Glutamatergic neuron (in vitro differentiated cells): ENCODE results near the gene SDCCAG8. TPM values are rescaled to one million over a fixed set of nuclear protein-coding genes. Genes with fewer than 3 reads are reported as not detected.

Experiments used
- DNase-seq: peaks from one replicate; pipeline ENCODE4 v3.0.0; 2022
- H3K27ac Mint-ChIP-seq: one replicate; pipeline ENCODE4 v1.8.0; 2020; ENCODE audit warnings: mild to moderate bottlenecking, mixed read lengths, inconsistent platforms; ENCODE audit not compliant: unreplicated experiment
- H3K27me3 Mint-ChIP-seq: one replicate; pipeline ENCODE4 v1.8.0; 2020; ENCODE audit warnings: mild to moderate bottlenecking, moderate library complexity, mixed read lengths, inconsistent platforms; ENCODE audit not compliant: unreplicated experiment
- H3K36me3 Mint-ChIP-seq: one replicate; pipeline ENCODE4 v1.8.0; 2020; ENCODE audit warnings: mild to moderate bottlenecking, mixed read lengths, inconsistent platforms; ENCODE audit not compliant: unreplicated experiment
- H3K4me1 Mint-ChIP-seq: one replicate; pipeline ENCODE4 v1.8.0; 2020; ENCODE audit warnings: mild to moderate bottlenecking, low read depth, mixed read lengths, inconsistent platforms; ENCODE audit not compliant: unreplicated experiment
- H3K4me3 Mint-ChIP-seq: one replicate; pipeline ENCODE4 v1.8.0; 2020; ENCODE audit warnings: mild to moderate bottlenecking, mixed read lengths, inconsistent platforms; ENCODE audit not compliant: unreplicated experiment
- H3K9me3 Mint-ChIP-seq: one replicate; pipeline ENCODE4 v1.8.0; 2020; ENCODE audit warnings: mild to moderate bottlenecking, moderate library complexity, mixed read lengths, inconsistent platforms; ENCODE audit not compliant: unreplicated experiment
- microRNA-seq: library from miRNA; unstranded; fragments of <30 nt; microRNA quantifications from one replicate; pipeline ENCODE4, GENCODE V29; 2020; ENCODE audit not compliant: unreplicated experiment
- total RNA-seq: library from RNA; stranded (reverse); fragmentation: NEBNext Ultra II Directional; extraction: Animal tissue kit (Norgen Biotek cat#: 25700); gene quantifications from one replicate; pipeline ENCODE4 v1.2.1, GENCODE V29; 2021; ENCODE audit not compliant: unreplicated experiment
- TF ChIP-seq, protein P1 (sequence below): fragments of 200-600 bp; sonication (generic); IDR thresholded peaks from one replicate; pipeline ENCODE4 v1.5.0; 2021; ENCODE audit not compliant: partially characterized antibody, unreplicated experiment

Gene SDCCAG8
- total RNA-seq, 1 donor from 2014 or later: 52.8 TPM

DNA sequence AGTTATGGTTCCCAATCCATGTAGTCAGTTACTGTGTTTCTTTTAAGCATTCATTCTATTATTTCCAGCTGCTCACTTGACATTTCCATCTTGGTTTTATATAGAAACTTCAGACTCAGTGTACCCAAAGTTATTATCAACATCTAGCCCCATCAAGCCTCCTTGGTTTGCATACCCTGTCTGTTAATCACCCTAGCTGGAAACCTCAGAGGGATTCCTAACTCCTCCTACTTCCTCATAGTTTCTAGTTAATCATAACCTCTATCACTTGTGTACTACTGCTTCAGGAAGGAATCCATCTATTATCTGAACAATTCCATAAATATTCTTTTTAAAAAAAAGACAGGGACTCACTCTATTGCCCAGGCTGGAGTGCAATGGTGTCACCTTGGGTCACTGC lies 293.3 kb downstream of the SDCCAG8 start:
- Mint-ChIP-seq H3K4me1 (peaks cover 14% of the 10 kb centered on the region), H3K36me3 (no peaks in the 10 kb centered on the region), H3K4me3 (no peak overlapping the region), H3K9me3 (no peaks in the 10 kb centered on the region), H3K27me3 (no peaks in the 10 kb centered on the region), H3K27ac (no peak overlapping the region)
- no peak for DNase-seq
- TF ChIP-seq, protein P1, sequence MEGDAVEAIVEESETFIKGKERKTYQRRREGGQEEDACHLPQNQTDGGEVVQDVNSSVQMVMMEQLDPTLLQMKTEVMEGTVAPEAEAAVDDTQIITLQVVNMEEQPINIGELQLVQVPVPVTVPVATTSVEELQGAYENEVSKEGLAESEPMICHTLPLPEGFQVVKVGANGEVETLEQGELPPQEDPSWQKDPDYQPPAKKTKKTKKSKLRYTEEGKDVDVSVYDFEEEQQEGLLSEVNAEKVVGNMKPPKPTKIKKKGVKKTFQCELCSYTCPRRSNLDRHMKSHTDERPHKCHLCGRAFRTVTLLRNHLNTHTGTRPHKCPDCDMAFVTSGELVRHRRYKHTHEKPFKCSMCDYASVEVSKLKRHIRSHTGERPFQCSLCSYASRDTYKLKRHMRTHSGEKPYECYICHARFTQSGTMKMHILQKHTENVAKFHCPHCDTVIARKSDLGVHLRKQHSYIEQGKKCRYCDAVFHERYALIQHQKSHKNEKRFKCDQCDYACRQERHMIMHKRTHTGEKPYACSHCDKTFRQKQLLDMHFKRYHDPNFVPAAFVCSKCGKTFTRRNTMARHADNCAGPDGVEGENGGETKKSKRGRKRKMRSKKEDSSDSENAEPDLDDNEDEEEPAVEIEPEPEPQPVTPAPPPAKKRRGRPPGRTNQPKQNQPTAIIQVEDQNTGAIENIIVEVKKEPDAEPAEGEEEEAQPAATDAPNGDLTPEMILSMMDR: no peak

Small RNAs within 50 kb of the gene (microRNA-seq; reads per million reads assigned to microRNA genes)
- 0.96 reads per million for gene MIR4677

Other genes starting within 250 kb of the SDCCAG8 start
- gene CEP170, start 760 bp upstream of the SDCCAG8 start, total RNA-seq: 450 TPM